Thyroid gland (tissue), 4 donors: ENCODE results near the gene NPIPA5. TPM values are rescaled to one million over a fixed set of nuclear protein-coding genes. Genes with fewer than 3 reads are reported as not detected.
A peak's percentile ranks its signal among the peaks of the same experiment; 100 is the strongest.
"Not testable (repeated sequence)": the region's sequence is repeated elsewhere in the genome, so short reads cannot be mapped to it uniquely, and the experiment has no call there.

Experiments
- DNase-seq, 2 donors: peaks; one replicate each; pipeline ENCODE4 v3.0.0-alpha.2; 2019
- H3K27ac ChIP-seq, 3 donors: fragments of 200-600 bp; sonication (generic); 1 replicate in 2 of 3; 2 replicates in 1 of 3; pipeline ENCODE4 v1.5.1; 2016 to 2019; ENCODE audit warnings: mild to moderate bottlenecking in 1 of 3, moderate library complexity in 1 of 3
- H3K27me3 ChIP-seq: fragments of 200-600 bp; sonication (generic); one replicate; pipeline ENCODE4 v1.5.1; 2019
- H3K36me3 ChIP-seq, 2 donors: fragments of 200-600 bp; sonication (generic); one replicate each; pipeline ENCODE4 v1.5.1; 2016 to 2019
- H3K4me1 ChIP-seq, 2 donors: fragments of 200-600 bp; sonication (generic); one replicate each; pipeline ENCODE4 v1.5.1; 2017 to 2019
- H3K4me3 ChIP-seq, 3 donors: fragments of 200-600 bp; sonication (generic); replicated peaks in 1 of 3; 1 replicate in 2 of 3; 2 replicates in 1 of 3; pipeline ENCODE4 v1.5.1; 2016; ENCODE audit warnings: mild to moderate bottlenecking in 1 of 3
- H3K9me3 ChIP-seq: fragments of 200-600 bp; sonication (generic); one replicate; pipeline ENCODE4 v1.5.1; 2017
- CTCF ChIP-seq, 6 experiments: fragments of 200-600 bp in 3 of 6; fragments of 450-650 bp in 3 of 6; sonication (generic) in 3 of 6; IDR thresholded peaks; one replicate each; pipeline ENCODE4 v1.5.1; 2016 to 2019; ENCODE audit warnings: antibody characterized with exemption in 6 of 6, mild to moderate bottlenecking in 2 of 6, inconsistent platforms in 1 of 6, moderate library complexity in 1 of 6
- POLR2A ChIP-seq, 2 donors: fragments of 450-650 bp; IDR thresholded peaks; one replicate each; pipeline ENCODE4 v1.6.1; 2017; ENCODE audit warnings: antibody characterized with exemption in 2 of 2, mild to moderate bottlenecking in 2 of 2, moderate library complexity in 1 of 2
- WGBS, 2 donors: methylation state at CpG; one replicate each; pipeline ENCODE4 v1.1.5; 2017; 5-methylcytosine and 5-hydroxymethylcytosine counted together
- intact Hi-C: fragments of 100-400 bp; cut with DNase I; formaldehyde crosslinking; loops from one replicate; pipeline ENCODE4 v1.15.1; 2023
- total RNA-seq, 4 donors: library from RNA; depleted of rRNA; stranded (reverse); fragments of >200 nt; gene quantifications; one replicate each; pipeline ENCODE4 v1.2.3, GENCODE V29; 2016

The NPIPA5 gene
- total RNA-seq, 4 donors from 2014 or later = 3.6 to 21.2 (median 7.3) TPM

- intact Hi-C loops = no loop called here
- 88 to 91% methylated on average over 11 of the region's 11 CpGs for WGBS, 2 donors
- Histone ChIP-seq H3K27me3 (no peaks in the 10 kb centered on the region), H3K4me1 (peaks cover 0 to 6% of the 10 kb centered on the region in 2 donors), H3K27ac (no peak overlapping the region), H3K9me3 (no peaks in the 10 kb centered on the region), H3K36me3 (no peaks in the 10 kb centered on the region), H3K4me3 (no peak overlapping the region)
- no peak for DNase-seq
- no peak for TF ChIP-seq POLR2A (IDR thresholded peaks at IDR 0.05)
- TF ChIP-seq CTCF (IDR thresholded peaks at IDR 0.05) = no peak
These were observed 19.0 kb upstream of the NPIPA5 start for GRCh38 chr16:15396948-15397594.

GRCh38 chr16:15396509-15396829 is 18.4 kb upstream of the NPIPA5 start:
- peak overlapping the region; percentile 21 to 75 (median 54) for H3K27ac ChIP-seq
- DNase-seq, H3K9me3 ChIP-seq, H3K36me3 ChIP-seq, H3K4me3 ChIP-seq, intact Hi-C loops, H3K4me1 ChIP-seq, H3K27me3 ChIP-seq: not testable (repeated sequence)
- 87% methylated on average over 8 of the region's 8 CpGs for WGBS, 2 donors

GRCh38 chr16:15395631-15396508 is 17.8 kb upstream of the NPIPA5 start, which contains the start of gene MPV17L:
Gene MPV17L (plus strand): TSS chr16:15395754. CDS start chr16:15395898, 144 bp downstream.
- peak in 1 of 2 donors; percentile 49 for TF ChIP-seq POLR2A (IDR thresholded peaks at IDR 0.05)
- TF ChIP-seq CTCF (IDR thresholded peaks at IDR 0.05) = peak in 1 of 6 experiments; percentile 13
- H3K4me1 ChIP-seq, H3K36me3 ChIP-seq, H3K27me3 ChIP-seq, intact Hi-C loops, H3K9me3 ChIP-seq: not testable (repeated sequence)
- H3K4me3 ChIP-seq = peak within 1 kb of the TSS; percentile 22 to 83 (median 63)
- WGBS, 2 donors = 6 to 9% methylated on average over 32 to 44 of the region's 79 CpGs
- H3K27ac ChIP-seq = peak within 1 kb of the TSS; percentile 21 to 75 (median 54)
- DNase-seq = peak; percentile 72 to 81

- H3K36me3 ChIP-seq, H3K4me3 ChIP-seq, DNase-seq, H3K4me1 ChIP-seq, H3K9me3 ChIP-seq, H3K27ac ChIP-seq, H3K27me3 ChIP-seq, intact Hi-C loops: not testable (repeated sequence)
- 92 to 93% methylated on average over 8 of the region's 8 CpGs for WGBS, 2 donors
These were observed 14.9 kb upstream of the NPIPA5 start for GRCh38 chr16:15393025-15393424.

- H3K9me3 ChIP-seq, H3K27me3 ChIP-seq, intact Hi-C loops, DNase-seq, H3K36me3 ChIP-seq, H3K27ac ChIP-seq, H3K4me3 ChIP-seq, H3K4me1 ChIP-seq: not testable (repeated sequence)
- 84 to 88% methylated on average over 5 of the region's 5 CpGs for WGBS, 2 donors
These were observed 11.8 kb upstream of the NPIPA5 start for GRCh38 chr16:15389916-15390315.

- WGBS, 2 donors = 92 to 96% methylated on average over 6 of the region's 6 CpGs
- DNase-seq, H3K27ac ChIP-seq, H3K36me3 ChIP-seq, H3K9me3 ChIP-seq, H3K4me1 ChIP-seq, intact Hi-C loops, H3K4me3 ChIP-seq, H3K27me3 ChIP-seq: not testable (repeated sequence)
These were observed 10.0 kb upstream of the NPIPA5 start for GRCh38 chr16:15388060-15388459.

GRCh38 chr16:15382810-15383209 is 4.7 kb upstream of the NPIPA5 start:
- H3K4me3 ChIP-seq, intact Hi-C loops: not testable (repeated sequence)

GRCh38 chr16:15357495-15357894 is 20.6 kb downstream of the NPIPA5 start:
- intact Hi-C loops, H3K27me3 ChIP-seq, H3K4me1 ChIP-seq, H3K36me3 ChIP-seq, H3K9me3 ChIP-seq, H3K27ac ChIP-seq, H3K4me3 ChIP-seq, DNase-seq: not testable (repeated sequence)
- 58 to 74% methylated on average over 4 to 5 of the region's 7 CpGs for WGBS, 2 donors

More at GRCh38 chr16:15382810-15383209, 4.7 kb upstream of the NPIPA5 start:
- H3K9me3 ChIP-seq, DNase-seq, H3K27me3 ChIP-seq, H3K4me1 ChIP-seq, H3K36me3 ChIP-seq, H3K27ac ChIP-seq: not testable (repeated sequence)
- WGBS, 2 donors = 14 to 29% methylated on average over 1 of the region's 3 CpGs

GRCh38 chr16:15354846-15355245 is 23.2 kb downstream of the NPIPA5 start:
- H3K27me3 ChIP-seq, H3K9me3 ChIP-seq, H3K4me1 ChIP-seq, H3K36me3 ChIP-seq, intact Hi-C loops, H3K27ac ChIP-seq, DNase-seq, H3K4me3 ChIP-seq: not testable (repeated sequence)
- WGBS, 2 donors = no CpG with 5 or more reads among the region's 2 CpGs

GRCh38 chr16:15352852-15353251 is 25.2 kb downstream of the NPIPA5 start:
- H3K27me3 ChIP-seq, intact Hi-C loops, H3K9me3 ChIP-seq, H3K4me3 ChIP-seq, H3K36me3 ChIP-seq, H3K27ac ChIP-seq, DNase-seq, H3K4me1 ChIP-seq: not testable (repeated sequence)
- no CpG with 5 or more reads among the region's 3 CpGs for WGBS, 2 donors

GRCh38 chr16:15351745-15352144 is 26.3 kb downstream of the NPIPA5 start:
- H3K27ac ChIP-seq, H3K36me3 ChIP-seq, H3K9me3 ChIP-seq, H3K4me3 ChIP-seq, intact Hi-C loops, H3K4me1 ChIP-seq, H3K27me3 ChIP-seq, DNase-seq: not testable (repeated sequence)
- no CpG with 5 or more reads among the region's 5 CpGs for WGBS, 2 donors
